ENCODE data around the gene NDUFB8.

Gene NDUFB8

GRCh38 chr10:100537475-100537874 lies 7.8 kb upstream of the NDUFB8 start:
- Histone ChIP-seq H2BK12ac (ENCODE audit: low read length) (no peak overlapping the region), H3K4me3 (ENCODE audit: low read depth, low read length) (no peak overlapping the region), H3K79me1 (ENCODE audit: low read length) (peaks cover 2% of the 10 kb centered on the region), H3K23ac (ENCODE audit: low read length) (no peak overlapping the region), H3K27me3 (ENCODE audit: insufficient read depth, low read length) (no peaks in the 10 kb centered on the region), H2BK120ac (ENCODE audit: insufficient read depth, low read length, poor library complexity) (no peak overlapping the region), H2AFZ (ENCODE audit: insufficient read depth, low read length, poor library complexity) (no peak overlapping the region), H4K8ac (ENCODE audit: low read depth, low read length) (no peak overlapping the region), H3K79me2 (ENCODE audit: control insufficient read depth, insufficient read depth, low read length, poor library complexity) (no peaks in the 10 kb centered on the region), H2BK5ac (ENCODE audit: low read depth, low read length, poor library complexity) (no peak overlapping the region), H3K9me3 (ENCODE audit: insufficient read depth, low read depth, low read length) (no peaks in the 10 kb centered on the region), H3K36me3 (ENCODE audit: control insufficient read depth in 1 of 2, insufficient read depth in 2 of 2, low read length in 2 of 2) (peaks cover 13 to 23% of the 10 kb centered on the region in 2 experiments), H4K91ac (ENCODE audit: low read depth, low read length) (no peak overlapping the region), H3K14ac (ENCODE audit: low read length) (no peak overlapping the region), H3K27ac (ENCODE audit: low read depth, low read length) (no peak overlapping the region), H3K4me2 (ENCODE audit: low read length) (no peak overlapping the region), H3K18ac (ENCODE audit: low read length) (no peak overlapping the region), H3K4ac (ENCODE audit: low read depth, low read length) (no peak overlapping the region), H2AK5ac (ENCODE audit: low read length) (no peak overlapping the region), H3K9ac (ENCODE audit: low read length) (no peak overlapping the region), H4K12ac (ENCODE audit: low read depth, low read length) (no peak overlapping the region), H3K4me1 (ENCODE audit: control insufficient read depth in 1 of 2, insufficient read depth in 2 of 2, low read length in 2 of 2) (peaks cover 0 to 5% of the 10 kb centered on the region in 2 experiments)
- WGBS (ENCODE audit: extremely low coverage, insufficient coverage, insufficient read length): no CpG with 5 or more reads among the region's 4 CpGs
- no peak for DNase-seq

GRCh38 chr10:100535715-100536353 lies 6.2 kb upstream of the NDUFB8 start, which contains the start of gene HIF1AN:
Gene HIF1AN (plus strand): TSS chr10:100535943. CDS start chr10:100535959, 16 bp downstream.
- Histone ChIP-seq H2BK12ac (ENCODE audit: low read length) (no peak within 1 kb of the TSS), H3K4me1 (ENCODE audit: control insufficient read depth in 1 of 2, insufficient read depth in 2 of 2, low read length in 2 of 2) (peaks cover 0 to 5% of the 10 kb centered on the region in 2 experiments), H2BK120ac (ENCODE audit: insufficient read depth, low read length, poor library complexity) (peak within 1 kb of the TSS; percentile 45), H4K91ac (ENCODE audit: low read depth, low read length) (peak within 1 kb of the TSS; percentile 51), H3K14ac (ENCODE audit: low read length) (peak within 1 kb of the TSS; percentile 70), H3K9me3 (ENCODE audit: insufficient read depth, low read depth, low read length) (no peaks in the 10 kb centered on the region), H3K27me3 (ENCODE audit: insufficient read depth, low read length) (no peaks in the 10 kb centered on the region), H4K8ac (ENCODE audit: low read depth, low read length) (peak within 1 kb of the TSS; percentile 94), H3K4me2 (ENCODE audit: low read length) (peak within 1 kb of the TSS; percentile 91), H3K18ac (ENCODE audit: low read length) (peak within 1 kb of the TSS; percentile 61), H3K79me1 (ENCODE audit: low read length) (peaks cover 2% of the 10 kb centered on the region), H3K36me3 (ENCODE audit: control insufficient read depth in 1 of 2, insufficient read depth in 2 of 2, low read length in 2 of 2) (peaks cover 7 to 15% of the 10 kb centered on the region in 2 experiments), H3K27ac (ENCODE audit: low read depth, low read length) (no peak within 1 kb of the TSS), H2AK5ac (ENCODE audit: low read length) (no peak within 1 kb of the TSS), H2BK5ac (ENCODE audit: low read depth, low read length, poor library complexity) (no peak within 1 kb of the TSS), H4K12ac (ENCODE audit: low read depth, low read length) (peak within 1 kb of the TSS; percentile 78), H3K4me3 (ENCODE audit: low read depth, low read length) (peak within 1 kb of the TSS; percentile 86), H3K4ac (ENCODE audit: low read depth, low read length) (peak within 1 kb of the TSS; percentile 8), H2AFZ (ENCODE audit: insufficient read depth, low read length, poor library complexity) (peak within 1 kb of the TSS; percentile 78), H3K23ac (ENCODE audit: low read length) (no peak within 1 kb of the TSS), H3K9ac (ENCODE audit: low read length) (peak within 1 kb of the TSS; percentile 87), H3K79me2 (ENCODE audit: control insufficient read depth, insufficient read depth, low read length, poor library complexity) (no peaks in the 10 kb centered on the region)
- DNase-seq: peak; percentile 84 to 94
- WGBS (ENCODE audit: extremely low coverage, insufficient coverage, insufficient read length): no CpG with 5 or more reads among the region's 35 CpGs

GRCh38 chr10:100535338-100535714 lies 5.7 kb upstream of the NDUFB8 start:
- no peak overlapping the region for H3K14ac ChIP-seq (ENCODE audit: low read length)
- no peak for DNase-seq

GRCh38 chr10:100534726-100535125 lies 5.1 kb upstream of the NDUFB8 start:
- H2BK12ac ChIP-seq (ENCODE audit: low read length): no peak overlapping the region
- H4K12ac ChIP-seq (ENCODE audit: low read depth, low read length): no peak overlapping the region
- peaks cover 3 to 9% of the 10 kb centered on the region in 2 experiments for H3K36me3 ChIP-seq (ENCODE audit: control insufficient read depth in 1 of 2, insufficient read depth in 2 of 2, low read length in 2 of 2)
- no peak overlapping the region for H3K27ac ChIP-seq (ENCODE audit: low read depth, low read length)
- peaks cover under 1% of the 10 kb centered on the region for H3K79me2 ChIP-seq (ENCODE audit: control insufficient read depth, insufficient read depth, low read length, poor library complexity)
- no peak overlapping the region for H4K91ac ChIP-seq (ENCODE audit: low read depth, low read length)
- peak overlapping the region; percentile 45 for H2BK120ac ChIP-seq (ENCODE audit: insufficient read depth, low read length, poor library complexity)
- H3K4me1 ChIP-seq (ENCODE audit: control insufficient read depth in 1 of 2, insufficient read depth in 2 of 2, low read length in 2 of 2): peaks cover 4 to 9% of the 10 kb centered on the region in 2 experiments
- no peak for DNase-seq
- H3K4me3 ChIP-seq (ENCODE audit: low read depth, low read length): no peak overlapping the region
- H3K18ac ChIP-seq (ENCODE audit: low read length): no peak overlapping the region
- H3K27me3 ChIP-seq (ENCODE audit: insufficient read depth, low read length): no peaks in the 10 kb centered on the region
- no CpG with 5 or more reads among the region's 2 CpGs for WGBS (ENCODE audit: extremely low coverage, insufficient coverage, insufficient read length)
- H3K4me2 ChIP-seq (ENCODE audit: low read length): no peak overlapping the region
- no peak overlapping the region for H3K4ac ChIP-seq (ENCODE audit: low read depth, low read length)
- H3K79me1 ChIP-seq (ENCODE audit: low read length): peaks cover 5% of the 10 kb centered on the region
- H3K9me3 ChIP-seq (ENCODE audit: insufficient read depth, low read depth, low read length): no peaks in the 10 kb centered on the region
- H3K23ac ChIP-seq (ENCODE audit: low read length): no peak overlapping the region
- H2AFZ ChIP-seq (ENCODE audit: insufficient read depth, low read length, poor library complexity): peak overlapping the region; percentile 9
- H4K8ac ChIP-seq (ENCODE audit: low read depth, low read length): no peak overlapping the region
- no peak overlapping the region for H2BK5ac ChIP-seq (ENCODE audit: low read depth, low read length, poor library complexity)
- H3K14ac ChIP-seq (ENCODE audit: low read length): no peak overlapping the region
- no peak overlapping the region for H2AK5ac ChIP-seq (ENCODE audit: low read length)
- H3K9ac ChIP-seq (ENCODE audit: low read length): no peak overlapping the region

More at GRCh38 chr10:100535338-100535714, 5.7 kb upstream of the NDUFB8 start:
- Histone ChIP-seq H3K18ac (ENCODE audit: low read length) (no peak overlapping the region), H3K9ac (ENCODE audit: low read length) (no peak overlapping the region), H2BK5ac (ENCODE audit: low read depth, low read length, poor library complexity) (no peak overlapping the region), H4K12ac (ENCODE audit: low read depth, low read length) (no peak overlapping the region), H3K9me3 (ENCODE audit: insufficient read depth, low read depth, low read length) (no peaks in the 10 kb centered on the region), H3K79me1 (ENCODE audit: low read length) (peaks cover 2% of the 10 kb centered on the region), H2AFZ (ENCODE audit: insufficient read depth, low read length, poor library complexity) (no peak overlapping the region), H4K8ac (ENCODE audit: low read depth, low read length) (peak overlapping the region; percentile 66), H3K36me3 (ENCODE audit: control insufficient read depth in 1 of 2, insufficient read depth in 2 of 2, low read length in 2 of 2) (peaks cover 3 to 10% of the 10 kb centered on the region in 2 experiments), H3K4ac (ENCODE audit: low read depth, low read length) (no peak overlapping the region), H3K4me1 (ENCODE audit: control insufficient read depth in 1 of 2, insufficient read depth in 2 of 2, low read length in 2 of 2) (peaks cover 0 to 5% of the 10 kb centered on the region in 2 experiments), H2AK5ac (ENCODE audit: low read length) (no peak overlapping the region), H3K4me2 (ENCODE audit: low read length) (peak overlapping the region; percentile 41), H3K79me2 (ENCODE audit: control insufficient read depth, insufficient read depth, low read length, poor library complexity) (no peaks in the 10 kb centered on the region), H2BK12ac (ENCODE audit: low read length) (no peak overlapping the region), H3K27ac (ENCODE audit: low read depth, low read length) (no peak overlapping the region), H4K91ac (ENCODE audit: low read depth, low read length) (no peak overlapping the region), H2BK120ac (ENCODE audit: insufficient read depth, low read length, poor library complexity) (no peak overlapping the region), H3K23ac (ENCODE audit: low read length) (no peak overlapping the region), H3K27me3 (ENCODE audit: insufficient read depth, low read length) (no peaks in the 10 kb centered on the region), H3K4me3 (ENCODE audit: low read depth, low read length) (no peak overlapping the region)
- WGBS (ENCODE audit: extremely low coverage, insufficient coverage, insufficient read length): no CpG with 5 or more reads among the region's 4 CpGs
